Left ventricle myocardium inferior (tissue), 1 donor: Measurements from ENCODE around the gene NOS1AP. TPM values are rescaled to one million over a fixed set of nuclear protein-coding genes. Genes with fewer than 3 reads are reported as not detected.

ENCODE experiments used
- DNase-seq: peaks from one replicate; pipeline ENCODE4 v3.0.0-alpha.2; 2020
- H3K27ac ChIP-seq: fragments of 200-600 bp; replicated peaks from 2 replicates; pipeline ENCODE4 v1.8.0; 2021
- H3K27me3 ChIP-seq: fragments of 200-600 bp; 2 replicates; pipeline ENCODE4 v1.8.0; 2021; ENCODE audit warnings: low read depth
- H3K36me3 ChIP-seq: fragments of 200-600 bp; 2 replicates; pipeline ENCODE4 v1.8.0; 2021
- H3K4me1 ChIP-seq: fragments of 200-600 bp; 2 replicates; pipeline ENCODE4 v1.8.0; 2021
- H3K4me3 ChIP-seq: fragments of 200-600 bp; 2 replicates; pipeline ENCODE4 v1.8.0; 2021; ENCODE audit warnings: mild to moderate bottlenecking, moderate library complexity
- H3K9me3 ChIP-seq: fragments of 200-600 bp; replicated peaks from 2 replicates; pipeline ENCODE4 v1.8.0; 2021
- intact Hi-C: fragments of 100-400 bp; cut with micrococcal nuclease; formaldehyde crosslinking; loops from one replicate; pipeline ENCODE4 v1.11.0; 2022
- total RNA-seq: library from RNA; stranded (reverse); fragmentation: NEBNext Ultra II Directional; extraction: Animal tissue kit (Norgen Biotek cat#: 25700); gene quantifications from one replicate; pipeline ENCODE4 v1.2.1, GENCODE V29; 2021
- TF ChIP-seq, protein P1 (sequence below): fragments of 200-600 bp; IDR thresholded peaks from 2 replicates; pipeline ENCODE4 v1.8.0; 2021; ENCODE audit warnings: antibody characterized with exemption, mild to moderate bottlenecking, borderline replicate concordance
- donor health status: DM: no; HTN: yes; CAD: no; lungs with severe emphysema.

The NOS1AP gene
- total RNA-seq, 1 donor from 2014 or later, result 6.2 TPM

DNA sequence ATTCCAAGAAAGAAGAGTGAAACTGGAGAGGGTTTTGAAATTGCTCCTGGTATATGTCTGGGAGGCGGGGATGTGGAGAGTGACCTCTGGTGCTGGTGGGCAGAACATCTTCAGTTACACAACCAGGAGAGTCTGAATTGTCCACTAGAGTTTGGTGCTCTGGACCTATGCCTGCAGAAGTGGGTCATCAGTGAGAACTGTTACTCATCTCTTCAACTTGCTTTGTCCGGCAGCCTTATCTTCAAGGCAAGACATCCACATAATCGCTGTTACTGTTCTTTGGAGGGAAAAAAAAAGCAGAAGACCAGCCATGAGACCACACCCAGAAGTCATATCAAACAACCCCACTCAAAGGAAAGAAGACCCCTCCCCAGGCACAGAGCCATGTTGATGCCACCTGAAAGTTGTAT is 327.6 kb downstream of the NOS1AP start:
- H3K4me1 ChIP-seq, result no peaks in the 10 kb centered on the region
- peaks cover 59% of the 10 kb centered on the region for H3K27me3 ChIP-seq
- no peak for DNase-seq
- intact Hi-C loops, result no loop called here
- no peaks in the 10 kb centered on the region for H3K36me3 ChIP-seq
- H3K4me3 ChIP-seq, result no peak overlapping the region
- no peaks in the 10 kb centered on the region for H3K9me3 ChIP-seq
- TF ChIP-seq, protein P1, sequence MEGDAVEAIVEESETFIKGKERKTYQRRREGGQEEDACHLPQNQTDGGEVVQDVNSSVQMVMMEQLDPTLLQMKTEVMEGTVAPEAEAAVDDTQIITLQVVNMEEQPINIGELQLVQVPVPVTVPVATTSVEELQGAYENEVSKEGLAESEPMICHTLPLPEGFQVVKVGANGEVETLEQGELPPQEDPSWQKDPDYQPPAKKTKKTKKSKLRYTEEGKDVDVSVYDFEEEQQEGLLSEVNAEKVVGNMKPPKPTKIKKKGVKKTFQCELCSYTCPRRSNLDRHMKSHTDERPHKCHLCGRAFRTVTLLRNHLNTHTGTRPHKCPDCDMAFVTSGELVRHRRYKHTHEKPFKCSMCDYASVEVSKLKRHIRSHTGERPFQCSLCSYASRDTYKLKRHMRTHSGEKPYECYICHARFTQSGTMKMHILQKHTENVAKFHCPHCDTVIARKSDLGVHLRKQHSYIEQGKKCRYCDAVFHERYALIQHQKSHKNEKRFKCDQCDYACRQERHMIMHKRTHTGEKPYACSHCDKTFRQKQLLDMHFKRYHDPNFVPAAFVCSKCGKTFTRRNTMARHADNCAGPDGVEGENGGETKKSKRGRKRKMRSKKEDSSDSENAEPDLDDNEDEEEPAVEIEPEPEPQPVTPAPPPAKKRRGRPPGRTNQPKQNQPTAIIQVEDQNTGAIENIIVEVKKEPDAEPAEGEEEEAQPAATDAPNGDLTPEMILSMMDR, result no peak
- H3K27ac ChIP-seq, result no peak overlapping the region

DNA sequence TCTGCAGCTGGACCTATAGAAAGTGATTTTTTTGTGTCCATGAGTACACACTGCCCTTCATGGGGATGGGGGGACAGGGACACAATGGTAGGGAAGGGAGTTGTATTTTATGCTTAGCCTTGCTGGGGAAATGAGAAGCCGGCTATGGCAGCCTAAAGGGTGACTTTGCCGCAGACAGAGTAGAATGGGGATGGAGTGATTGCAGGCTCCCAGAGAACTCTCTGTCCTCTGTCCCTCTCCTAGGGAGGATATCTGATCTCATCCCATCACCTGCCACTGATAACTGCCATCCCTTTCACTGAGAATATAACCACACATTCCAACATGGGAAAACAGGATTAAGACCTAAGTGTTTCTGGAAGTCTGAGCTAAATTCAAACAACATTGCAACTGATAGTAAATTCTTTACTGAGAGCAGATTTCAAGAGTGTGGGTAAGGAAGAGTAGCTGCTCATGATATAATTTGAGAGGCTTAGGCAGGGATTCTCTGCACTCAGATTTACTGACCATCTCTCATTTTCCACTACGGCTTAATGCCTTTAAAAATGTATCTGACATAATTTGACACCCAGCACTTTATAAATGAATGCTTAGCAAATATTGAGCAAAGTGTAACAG is 328.6 kb downstream of the NOS1AP start:
- H3K27ac ChIP-seq, result no peak overlapping the region
- TF ChIP-seq, protein P1, result no peak
- no peaks in the 10 kb centered on the region for H3K4me1 ChIP-seq
- H3K36me3 ChIP-seq, result no peaks in the 10 kb centered on the region
- intact Hi-C loops, result no loop called here
- H3K27me3 ChIP-seq, result peaks cover 58% of the 10 kb centered on the region
- no peaks in the 10 kb centered on the region for H3K9me3 ChIP-seq
- DNase-seq, result no peak
- no peak overlapping the region for H3K4me3 ChIP-seq

DNA sequence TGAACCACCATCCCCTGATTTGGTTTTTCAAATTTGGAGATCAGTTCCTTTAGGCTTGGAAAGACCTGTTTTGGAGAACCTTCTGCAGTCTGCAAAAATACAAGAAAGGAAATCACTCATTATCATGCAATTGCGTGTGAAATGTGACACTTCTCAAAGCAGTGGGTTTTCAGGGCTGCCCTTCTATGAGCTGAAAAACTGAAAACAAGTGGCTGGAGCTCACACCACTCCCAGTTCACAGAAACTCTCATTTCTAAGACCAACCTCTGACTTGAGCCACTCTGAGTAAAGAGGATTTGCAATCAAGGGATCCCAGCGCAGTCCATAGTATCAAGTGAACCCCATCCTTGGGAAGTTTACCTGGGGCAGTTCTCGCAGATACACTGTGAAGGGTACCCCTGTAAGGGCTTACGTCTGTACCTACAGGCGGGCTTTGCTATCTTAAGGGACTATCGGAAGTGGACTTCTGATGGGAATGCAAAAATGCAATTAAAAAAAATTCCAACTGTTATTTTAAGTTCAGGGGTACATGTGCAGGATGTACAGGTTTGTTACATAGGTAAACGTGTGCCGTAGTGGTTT is 329.6 kb downstream of the NOS1AP start:
- Histone ChIP-seq H3K4me3 (no peak overlapping the region), H3K27me3 (peaks cover 52% of the 10 kb centered on the region), H3K36me3 (no peaks in the 10 kb centered on the region), H3K4me1 (no peaks in the 10 kb centered on the region), H3K27ac (no peak overlapping the region), H3K9me3 (no peaks in the 10 kb centered on the region)
- intact Hi-C loops, result no loop called here
- DNase-seq, result no peak
- TF ChIP-seq, protein P1, result no peak

- H3K4me3 ChIP-seq, result no peak overlapping the region
- H3K27me3 ChIP-seq, result peaks cover 37% of the 10 kb centered on the region
- intact Hi-C loops, result no loop called here
- H3K4me1 ChIP-seq, result no peaks in the 10 kb centered on the region
- no peaks in the 10 kb centered on the region for H3K9me3 ChIP-seq
- no peak overlapping the region for H3K27ac ChIP-seq
- no peak for DNase-seq
- no peaks in the 10 kb centered on the region for H3K36me3 ChIP-seq
- TF ChIP-seq, protein P1, result no peak
Observed at GRCh38 chr1:162400790-162401355, 331.4 kb downstream of the NOS1AP start.

- H3K36me3 ChIP-seq, result no peaks in the 10 kb centered on the region
- no peak overlapping the region for H3K27ac ChIP-seq
- no peak overlapping the region for H3K4me3 ChIP-seq
- intact Hi-C loops, result no loop called here
- TF ChIP-seq, protein P1, result no peak
- peaks cover 15% of the 10 kb centered on the region for H3K27me3 ChIP-seq
- DNase-seq, result no peak
- H3K9me3 ChIP-seq, result no peaks in the 10 kb centered on the region
- H3K4me1 ChIP-seq, result no peaks in the 10 kb centered on the region
Observed at GRCh38 chr1:162404550-162405160, 335.2 kb downstream of the NOS1AP start.
